ENCODE measurements around the gene MYO7B.

MYO7B gene

DNA sequence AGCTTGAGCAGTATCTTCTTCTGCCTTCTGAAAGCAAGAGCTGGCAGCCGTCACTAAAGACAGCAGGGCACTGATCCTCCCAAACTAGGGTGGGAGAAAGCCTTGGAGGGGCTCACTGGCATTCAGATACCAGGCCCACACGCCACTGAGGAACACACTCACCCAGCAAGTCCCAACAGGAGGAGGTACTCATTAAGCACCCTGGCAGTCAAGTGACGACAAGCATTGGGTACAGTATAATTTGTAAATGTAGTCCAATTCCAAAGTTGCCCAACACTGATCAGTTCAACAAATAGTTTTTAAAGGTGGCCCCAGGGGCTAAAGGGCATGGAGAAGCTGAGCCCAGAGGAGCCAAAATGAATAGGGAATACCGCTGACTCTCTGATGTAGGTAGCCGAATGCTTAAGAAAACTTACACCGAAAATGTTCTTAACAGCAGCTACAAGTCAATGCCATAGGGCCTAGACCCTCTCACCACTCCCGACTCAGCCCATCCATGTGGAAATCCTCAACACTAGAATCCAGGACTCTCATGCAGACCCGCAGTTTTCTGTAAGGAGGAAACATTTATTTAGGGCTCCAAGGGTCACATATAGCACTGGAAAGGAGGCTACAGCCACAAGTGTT, 129.9 kb downstream of the MYO7B start:
- no peak for DNase-seq

DNA sequence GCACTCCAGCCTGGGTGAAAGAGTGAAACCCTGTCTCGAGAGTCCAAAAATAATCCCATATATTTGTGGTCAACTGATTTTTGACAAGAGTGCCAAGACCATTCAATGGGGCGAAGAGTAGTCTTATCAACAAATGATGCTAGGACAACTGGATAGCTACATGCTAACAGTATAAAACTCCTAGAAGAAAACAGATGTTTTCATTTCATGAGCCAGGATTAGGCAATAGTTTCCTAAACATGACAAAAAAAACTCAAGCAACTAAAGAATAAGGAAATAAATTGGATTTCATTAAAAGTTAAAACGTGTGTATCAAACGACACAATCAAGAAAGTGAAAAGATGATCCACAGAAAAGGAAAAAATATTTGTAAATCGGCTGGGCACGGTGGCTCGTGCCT, 133.6 kb downstream of the MYO7B start:
- no peak for DNase-seq

DNA sequence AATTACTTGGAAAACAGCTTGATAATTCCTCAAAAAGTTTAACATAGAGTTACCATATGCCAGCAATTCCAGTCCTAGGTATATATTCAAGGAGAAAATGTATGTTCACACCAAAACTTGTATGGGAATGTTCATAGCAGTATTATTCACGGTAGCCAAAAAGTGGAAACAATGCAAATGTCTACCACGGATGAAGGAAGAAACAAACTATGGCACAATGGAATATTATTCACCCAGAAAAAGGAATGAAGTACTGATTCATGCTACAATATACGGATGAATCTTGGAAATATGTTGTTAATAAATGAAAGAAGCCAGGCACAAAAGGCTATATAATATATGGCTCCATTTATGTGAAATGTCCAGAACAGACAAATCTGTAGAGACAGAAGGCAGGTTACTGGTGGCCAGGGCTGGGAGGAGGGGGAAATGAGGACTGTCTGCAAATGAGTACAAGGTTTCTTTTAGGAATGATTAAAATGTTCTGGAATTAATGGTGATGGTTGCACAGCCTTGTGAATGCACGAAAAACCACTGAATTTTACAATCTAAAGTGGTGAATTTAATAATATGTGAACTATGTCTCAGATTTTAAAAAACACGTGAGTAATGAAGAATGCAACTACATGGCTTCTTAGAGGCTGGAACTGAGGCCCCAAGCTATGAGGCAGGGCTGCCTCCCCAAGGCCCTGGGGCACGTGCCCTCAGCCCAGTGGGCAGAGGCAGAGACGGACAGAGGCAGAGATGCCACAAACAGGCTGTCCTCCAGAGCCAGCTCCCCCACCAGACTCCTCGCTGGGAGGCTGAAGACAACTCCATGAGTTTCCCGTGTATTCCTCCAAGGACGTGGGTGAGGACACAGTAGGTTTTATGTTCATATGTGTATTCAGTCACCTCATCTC, 134.8 kb downstream of the MYO7B start:
- no peak for DNase-seq

DNA sequence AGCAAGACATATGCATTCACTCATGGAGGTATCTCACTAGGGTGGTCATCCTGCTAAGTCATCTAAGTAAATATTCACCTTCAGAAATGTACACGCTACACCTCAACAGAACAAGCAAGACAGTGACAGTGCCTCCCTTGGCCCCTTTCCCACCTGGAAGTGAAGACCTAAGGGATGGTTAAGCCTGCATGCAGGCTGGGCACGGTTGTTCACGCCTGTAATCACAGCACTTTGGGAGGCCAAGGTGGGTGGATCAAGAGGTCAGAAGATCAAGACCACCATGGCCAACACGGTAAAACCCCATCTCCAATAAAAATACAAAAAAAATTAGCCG, 135.4 kb downstream of the MYO7B start:
- no peak for DNase-seq

DNA sequence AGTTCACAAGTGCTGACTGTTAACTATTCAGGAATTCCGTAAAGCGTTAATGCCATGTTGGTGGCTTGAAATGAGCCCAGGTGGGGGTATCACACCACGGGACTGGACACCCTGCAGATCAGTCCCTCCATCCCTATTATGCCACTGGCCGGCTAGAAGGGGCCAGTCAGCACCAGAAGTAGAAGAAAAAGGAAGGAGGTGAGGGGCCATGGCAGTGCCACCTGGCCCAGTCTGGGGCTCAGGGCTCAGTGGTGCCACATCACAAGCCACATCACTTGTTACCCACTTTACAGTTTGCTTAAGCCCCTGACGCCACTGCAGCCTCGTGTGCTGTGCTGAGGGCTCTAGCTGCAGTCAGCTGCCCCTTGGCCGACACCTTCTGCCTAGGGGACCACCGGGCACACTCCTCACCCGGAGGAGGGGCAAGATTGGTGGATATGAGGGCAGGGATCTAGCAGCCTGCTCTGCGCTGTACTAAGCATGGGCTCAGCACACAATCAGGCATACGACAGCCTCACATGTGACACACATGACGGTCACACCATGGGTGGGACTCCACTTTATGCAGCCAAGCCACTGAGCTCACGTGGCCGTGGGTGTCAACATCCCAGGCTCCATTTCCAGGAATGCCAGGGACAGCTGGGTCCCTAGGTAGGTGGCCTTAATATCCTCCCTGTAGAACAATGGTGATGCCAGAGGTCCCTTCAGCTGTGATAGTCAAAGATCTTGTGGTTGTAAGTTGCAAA, 136.2 kb downstream of the MYO7B start:
- DNase-seq, result no peak

DNA sequence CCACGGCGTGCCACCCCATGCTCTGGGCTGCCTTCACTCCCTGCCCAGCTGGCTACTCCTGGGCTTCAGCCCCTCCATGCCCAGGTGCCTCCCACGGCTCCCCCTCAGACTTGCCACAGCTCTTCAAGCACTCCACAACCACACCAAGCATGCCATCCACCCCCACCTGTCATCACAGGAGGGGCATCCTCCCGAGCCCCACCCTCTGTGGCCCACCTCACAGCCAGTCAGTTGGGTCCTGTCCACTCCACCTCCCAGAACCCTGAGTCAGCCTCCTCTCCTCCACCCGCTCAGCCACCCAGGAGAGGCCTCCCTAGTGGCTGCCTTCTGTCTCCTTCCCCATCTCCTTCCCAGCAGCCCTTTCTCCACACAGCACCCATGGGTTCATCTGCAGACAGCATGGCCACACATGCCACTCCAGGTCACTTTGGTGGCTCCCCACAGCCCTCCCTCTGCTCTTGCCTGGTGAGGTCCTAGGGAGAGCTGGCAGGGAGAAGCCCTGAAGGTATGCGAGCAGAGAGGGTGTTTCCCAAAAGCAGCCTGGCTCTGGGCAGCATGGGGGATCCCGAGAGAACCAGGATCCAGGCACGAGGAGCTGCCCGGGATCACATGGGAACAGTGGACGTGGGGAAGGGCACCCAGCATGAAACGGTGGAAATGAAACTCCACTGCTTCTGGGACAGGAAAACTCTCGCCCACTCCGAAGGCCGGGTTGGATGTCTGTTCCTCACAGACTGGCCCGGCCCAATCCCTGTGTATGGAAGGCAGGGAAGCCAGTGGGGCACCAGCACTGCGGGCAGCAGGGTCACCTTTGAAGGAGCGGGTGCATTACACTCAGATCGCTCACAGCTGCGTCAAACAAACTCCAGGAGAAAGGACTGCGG, 137.1 kb downstream of the MYO7B start:
- DNase-seq, result no peak

DNA sequence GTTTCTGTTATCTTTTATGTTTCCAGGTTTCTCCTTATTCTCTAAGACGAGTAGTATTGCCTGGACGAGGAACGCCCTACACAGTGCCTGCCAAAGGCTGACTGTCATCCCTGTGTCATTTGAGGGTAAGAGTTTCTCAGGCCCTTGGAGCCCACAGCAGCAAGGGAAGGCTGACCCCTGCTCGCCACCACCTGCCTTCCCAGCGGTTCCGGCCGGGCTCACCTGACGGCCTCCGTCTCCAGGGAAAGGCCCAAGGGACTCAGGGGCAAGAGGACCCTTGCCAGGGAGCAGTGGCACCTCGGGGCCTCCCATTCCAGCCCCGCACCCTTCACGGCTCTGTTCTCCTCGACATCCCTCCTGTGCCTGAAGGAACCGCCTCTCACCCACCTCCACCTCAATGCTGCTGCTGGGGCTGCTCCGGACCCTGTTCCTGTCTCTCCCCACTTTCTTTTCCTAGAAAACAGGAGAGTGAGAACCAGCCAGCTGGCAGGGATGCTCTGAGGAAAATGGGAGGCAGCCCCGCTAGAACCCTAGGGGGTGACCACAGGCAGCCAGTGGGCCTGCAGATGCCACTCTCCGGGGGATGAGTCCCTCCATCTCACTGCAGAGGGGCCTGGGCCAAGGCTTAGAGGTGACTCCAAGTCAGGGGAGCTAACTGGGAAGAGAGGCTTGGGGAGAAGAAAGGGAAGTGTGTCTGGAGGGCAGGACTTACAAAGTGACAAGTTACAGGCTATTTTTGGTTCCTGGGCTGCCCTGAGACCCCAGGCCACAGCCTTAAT, 138.0 kb downstream of the MYO7B start:
- no peak for DNase-seq

DNA sequence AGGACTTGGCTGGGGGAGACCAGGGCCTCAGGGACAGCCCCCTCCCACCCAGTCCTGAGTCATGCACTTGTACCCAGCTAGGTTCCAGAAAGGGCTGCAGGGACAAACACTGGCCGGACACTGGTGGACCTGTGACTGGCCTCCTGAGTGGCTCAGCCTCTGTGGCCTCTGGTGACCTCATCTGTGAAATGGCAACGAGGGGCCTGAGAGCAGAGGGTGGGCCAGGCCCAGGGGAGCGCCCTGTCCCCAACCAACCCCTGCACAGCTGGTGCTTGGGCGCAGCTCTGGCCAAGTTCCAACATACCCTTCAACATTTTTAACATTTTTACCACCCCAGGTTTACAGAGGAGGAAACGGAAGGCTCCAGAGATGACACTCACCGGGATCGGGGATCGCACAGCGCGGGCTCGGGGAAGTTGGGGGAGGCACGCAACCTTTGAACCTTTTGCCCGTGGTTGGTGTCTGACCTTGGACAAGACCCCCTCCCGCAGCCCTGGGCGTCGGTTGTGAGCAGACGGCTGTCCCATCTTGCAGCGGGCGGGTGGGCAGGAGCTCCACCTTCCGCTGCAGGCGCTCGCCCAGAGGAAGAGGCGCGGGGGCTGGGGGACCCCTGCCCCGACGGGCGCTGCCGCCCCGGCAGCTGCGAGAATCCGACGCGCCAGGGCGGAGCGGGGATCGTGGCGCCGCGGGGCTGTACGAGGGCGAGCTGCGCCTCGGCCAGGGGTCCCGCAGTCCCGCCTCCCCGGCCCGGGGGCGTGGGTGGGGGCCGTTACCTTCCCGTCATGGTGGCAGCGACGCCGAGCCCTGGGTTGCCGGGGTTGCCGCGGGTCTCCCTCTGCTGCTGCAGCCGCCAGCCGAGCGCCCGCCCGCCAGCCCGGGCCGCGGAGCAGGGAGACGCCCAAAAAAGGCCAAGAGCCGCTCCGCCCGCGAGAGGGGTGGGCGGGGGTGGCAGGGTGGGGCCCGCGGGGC, 139.0 kb downstream of the MYO7B start:
- no peak for DNase-seq

DNA sequence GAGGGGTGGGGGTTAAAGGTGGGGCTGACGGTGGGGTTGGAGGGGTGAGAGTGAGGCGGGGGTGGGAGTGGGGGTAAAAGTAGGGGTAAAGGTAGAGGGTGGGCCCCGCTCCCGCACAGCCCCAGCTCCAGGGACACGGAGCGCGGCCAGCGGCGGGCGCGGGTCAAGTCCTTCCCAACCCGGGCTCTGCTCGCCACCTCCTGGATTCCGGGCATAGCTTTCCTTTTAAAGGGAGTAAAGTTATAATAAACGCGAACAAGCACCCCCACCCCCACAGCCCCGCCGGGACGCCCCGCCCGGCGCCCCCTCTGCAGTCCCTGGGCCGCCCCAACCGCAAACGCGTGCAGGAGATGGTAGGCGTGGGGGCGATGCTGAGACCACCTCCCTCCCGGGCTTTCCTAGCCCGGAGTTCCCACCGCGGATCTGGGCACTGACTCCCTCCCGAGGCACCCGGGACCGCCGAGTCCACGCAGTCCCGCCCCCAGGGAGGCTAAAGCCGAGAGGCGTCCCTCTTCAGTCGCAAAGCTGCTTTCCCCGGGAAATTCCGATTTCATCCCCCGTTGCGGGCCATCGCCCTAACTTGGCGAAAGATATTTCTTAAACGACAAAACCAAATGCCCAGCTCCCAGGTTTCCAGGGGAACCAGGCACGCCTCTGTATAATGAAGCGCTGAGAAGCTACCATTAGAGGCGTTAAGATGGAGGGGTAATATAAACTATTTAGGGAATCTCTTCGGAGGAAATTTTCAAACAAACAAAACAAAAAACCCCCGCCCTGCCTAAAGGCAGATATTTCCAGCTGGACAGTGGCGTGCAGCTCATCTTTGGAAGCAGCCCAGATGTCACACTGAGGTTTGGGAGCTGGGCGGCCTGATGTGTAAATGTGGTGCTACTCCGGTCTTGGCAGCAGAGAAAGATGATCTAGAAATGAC, 140.1 kb downstream of the MYO7B start, which contains the start of gene LIMS2:
LIMS2 (minus strand) TSS at position 200 of the 931 bp plus-strand sequence. CDS start 506 bp downstream, outside the sequence.
- DNase-seq, result no peak

DNA sequence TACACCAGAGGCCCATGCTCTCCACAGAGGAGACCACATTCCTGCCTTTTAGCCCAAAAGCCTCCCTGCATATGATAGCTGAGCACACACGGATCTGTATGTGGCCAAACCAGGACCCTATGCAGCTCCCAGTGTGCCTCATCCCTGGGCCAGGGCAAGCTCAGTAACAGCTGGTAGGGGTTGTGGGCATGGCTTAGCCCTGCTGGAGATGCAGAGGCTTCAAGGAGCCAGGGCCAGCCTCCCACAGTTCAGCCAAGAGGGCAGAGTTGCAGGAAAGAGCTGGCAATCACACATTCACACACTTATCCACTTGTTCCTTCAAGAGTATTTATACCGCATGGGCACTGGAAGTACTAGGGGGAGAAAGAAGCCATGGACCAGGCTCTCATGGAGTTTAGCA, 141.4 kb downstream of the MYO7B start:
- no peak for DNase-seq

DNA sequence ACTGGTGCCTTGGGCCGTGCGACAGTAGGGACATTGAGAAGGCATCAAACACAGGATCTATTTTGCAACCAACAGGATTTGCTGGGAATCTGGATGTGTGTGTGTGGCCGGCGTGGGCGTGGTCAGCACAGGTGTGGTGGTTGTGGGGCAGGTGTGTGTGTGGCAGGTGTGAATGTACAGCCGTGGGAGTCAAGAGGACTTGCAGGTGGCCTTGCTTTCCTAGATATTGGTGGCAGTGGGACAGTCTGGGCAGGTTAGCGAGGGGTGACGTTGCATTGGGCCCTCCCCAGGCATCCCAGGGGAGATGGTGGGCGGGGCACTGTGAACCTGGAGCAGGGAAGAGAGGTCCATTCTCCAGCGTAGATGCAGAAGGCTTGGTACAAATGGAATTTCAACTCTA, 143.0 kb downstream of the MYO7B start:
- no peak for DNase-seq

DNA sequence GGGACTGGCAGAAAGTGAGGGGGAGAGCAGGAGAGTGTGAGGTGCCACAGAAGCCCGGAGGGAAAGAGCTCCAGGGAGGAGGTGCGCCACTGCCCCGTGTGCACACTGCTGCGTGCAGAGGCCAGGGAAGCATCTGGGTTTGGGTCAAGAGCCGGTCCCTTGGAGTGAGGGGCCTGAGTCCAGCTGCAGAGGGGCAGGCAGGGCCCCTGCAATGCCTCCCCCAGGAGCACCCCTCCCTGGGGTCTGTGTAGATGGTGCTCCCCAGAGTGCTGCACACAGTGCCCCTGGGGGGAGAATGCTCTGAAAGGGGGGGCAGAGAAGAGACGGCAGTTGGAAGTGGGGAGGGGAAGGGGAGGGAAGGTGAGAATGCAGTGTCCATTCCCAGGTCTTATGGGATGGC, 143.5 kb downstream of the MYO7B start:
- DNase-seq, result no peak

DNA sequence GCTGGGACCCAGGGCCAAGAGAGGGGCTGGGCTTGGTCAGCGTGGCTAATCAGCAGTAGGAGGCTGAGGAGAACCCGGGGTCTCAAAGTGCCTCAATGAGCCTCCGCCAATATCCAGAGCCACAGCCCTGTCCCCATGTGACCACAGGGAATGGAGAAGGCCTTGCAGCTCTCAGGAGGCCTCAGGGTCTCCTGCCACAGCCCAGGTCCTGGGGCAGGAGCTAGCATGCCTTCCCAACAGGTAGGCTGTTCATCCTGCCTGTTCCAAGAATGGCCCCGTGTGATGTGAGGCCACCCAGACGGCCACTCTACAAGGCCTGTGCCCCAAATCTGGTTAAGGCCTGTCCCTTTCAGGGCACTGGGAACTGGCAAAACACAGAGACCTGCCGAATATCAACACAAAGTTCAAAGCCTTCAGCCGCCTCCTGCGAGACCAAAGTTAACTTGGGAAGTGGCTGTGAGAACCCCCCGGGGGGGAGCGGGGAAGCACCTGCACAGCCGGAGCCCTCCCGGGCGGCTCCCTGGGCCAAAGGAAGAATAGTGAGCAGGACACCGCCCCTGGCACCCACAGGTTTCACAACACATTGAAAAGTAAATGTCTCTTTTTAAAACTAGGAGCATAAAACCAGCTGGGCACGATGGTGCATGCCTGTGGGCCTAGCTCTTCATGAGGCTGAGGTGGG, 144.3 kb downstream of the MYO7B start:
- no peak for DNase-seq

DNA sequence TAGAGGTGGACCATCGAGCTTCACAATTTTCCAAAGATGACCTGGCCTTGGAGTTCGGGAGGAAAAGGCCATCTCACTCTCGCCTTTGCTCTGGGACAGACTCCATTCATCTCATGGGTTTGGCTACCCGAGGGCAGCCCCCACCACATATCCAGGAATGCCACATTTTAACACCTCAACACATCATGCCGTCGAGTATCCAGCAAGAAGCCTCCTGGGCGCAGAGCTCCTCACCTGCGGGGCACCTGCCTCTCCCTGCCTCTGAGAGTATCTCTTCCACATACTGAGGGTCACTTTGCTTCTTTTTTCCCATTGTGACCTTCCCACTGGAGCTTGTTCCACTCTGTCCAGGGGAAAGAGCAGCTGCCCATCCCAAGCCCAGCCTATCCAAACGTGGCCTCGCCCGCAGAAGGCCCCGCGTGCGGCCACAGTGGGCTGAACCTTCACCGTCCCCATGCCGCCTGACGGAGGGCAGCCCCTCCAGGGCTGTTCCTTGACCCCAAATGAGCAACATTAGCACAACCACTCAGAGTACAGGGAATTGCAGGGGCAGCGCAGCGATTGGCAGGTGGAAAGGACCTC, 145.3 kb downstream of the MYO7B start:
- no peak for DNase-seq

DNA sequence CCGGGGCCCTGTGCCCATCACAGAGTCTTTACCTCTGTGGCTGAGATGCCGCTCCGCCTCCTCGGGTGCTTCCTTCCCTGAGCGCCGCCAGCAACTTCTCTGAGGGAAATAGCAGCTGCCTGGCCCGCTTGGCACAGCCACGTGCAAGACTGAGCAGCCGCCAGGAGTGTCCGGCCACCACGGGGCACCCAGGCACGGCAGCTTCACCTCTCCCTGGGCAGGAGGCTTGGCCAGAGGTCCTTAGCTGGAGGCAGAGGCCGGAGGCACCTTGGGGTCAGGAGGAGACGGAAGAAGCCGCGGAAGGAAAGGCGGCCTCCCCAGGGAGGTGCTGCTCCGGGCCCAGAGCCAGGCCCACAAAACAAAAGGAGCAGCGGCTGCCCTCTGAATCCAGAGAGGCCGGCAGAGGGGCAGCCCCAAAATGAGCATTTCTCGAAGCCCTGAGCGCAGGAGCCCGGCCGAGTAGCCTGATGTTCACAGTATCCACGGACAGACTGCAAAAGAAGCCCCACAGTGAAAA, 145.9 kb downstream of the MYO7B start:
- DNase-seq, result no peak

DNA sequence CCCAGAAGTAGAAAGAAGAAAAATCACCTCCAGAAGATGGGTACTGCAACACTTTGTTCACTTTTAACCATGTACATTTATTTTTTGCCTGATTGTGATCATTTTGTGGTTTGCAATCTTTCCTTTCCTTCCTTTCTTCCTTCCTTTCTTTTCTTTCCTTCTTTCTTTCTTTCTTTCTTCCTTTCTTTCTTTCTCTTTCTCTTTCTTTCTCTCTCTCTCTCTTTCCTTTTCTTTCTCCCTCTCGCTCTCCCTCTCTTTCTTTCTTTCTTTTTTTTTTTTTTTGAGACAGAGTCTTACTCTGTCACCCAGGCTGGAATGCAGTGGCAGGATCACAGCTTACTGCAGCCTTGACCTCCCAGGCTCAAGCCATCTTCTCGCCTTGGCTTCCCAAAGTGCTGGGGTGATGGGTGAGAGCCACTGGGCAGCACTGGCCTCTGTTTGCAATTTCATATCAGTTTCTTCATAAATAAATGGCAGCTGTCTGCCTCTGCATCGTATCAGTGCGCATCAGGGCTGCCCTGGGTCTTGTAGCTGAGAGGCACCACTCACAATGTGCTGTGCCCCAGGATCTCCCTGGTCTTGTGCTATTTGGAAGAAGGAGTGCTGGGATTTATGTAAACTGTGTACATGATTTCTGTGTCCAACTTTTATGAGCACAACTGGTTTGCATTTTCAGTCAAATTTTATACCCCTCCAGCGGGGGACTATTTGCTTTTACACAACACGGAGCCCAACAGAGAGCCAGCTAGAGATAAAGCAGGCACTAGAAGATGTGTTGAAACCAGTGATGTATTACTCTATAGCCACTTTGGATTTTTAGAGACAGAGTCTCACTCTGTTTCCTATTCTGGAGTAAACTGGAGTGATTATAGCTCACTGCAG, 146.7 kb downstream of the MYO7B start:
- DNase-seq, result no peak

DNA sequence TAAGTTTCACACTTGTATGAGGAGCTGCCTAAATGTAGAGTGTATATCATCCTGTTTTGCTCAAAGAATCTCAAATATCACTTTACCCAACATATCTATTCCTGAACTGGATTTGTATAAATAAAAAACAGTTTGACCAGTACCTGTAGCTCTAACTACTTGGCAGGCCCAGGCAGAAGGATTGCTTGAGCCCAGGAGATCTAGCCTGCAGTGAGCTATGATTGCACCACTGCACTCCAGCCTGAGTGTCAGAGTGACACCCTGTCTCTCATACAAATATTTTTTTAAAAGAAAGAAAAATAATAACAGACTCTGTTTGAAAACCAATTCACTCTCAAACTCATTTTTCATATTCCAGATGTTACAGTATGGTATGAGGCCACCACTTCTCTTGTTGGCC, 147.6 kb downstream of the MYO7B start:
- no peak for DNase-seq

Data from SHP77 treated with DMSO at 0.1 percent for 48 hours (cell line).